Measurements from ENCODE around the gene ATG2B.
"Not testable (repeated sequence)": the region's sequence is repeated elsewhere in the genome, so short reads cannot be mapped to it uniquely, and the experiment has no call there.

ATG2B gene

GRCh38 chr14:96251656-96252155 is 111.4 kb downstream of the ATG2B start:
- no peak for DNase-seq

GRCh38 chr14:96250485-96250884 is 112.7 kb downstream of the ATG2B start:
- DNase-seq = no peak

GRCh38 chr14:96249029-96249428 is 114.1 kb downstream of the ATG2B start:
- no peak for DNase-seq

DNA sequence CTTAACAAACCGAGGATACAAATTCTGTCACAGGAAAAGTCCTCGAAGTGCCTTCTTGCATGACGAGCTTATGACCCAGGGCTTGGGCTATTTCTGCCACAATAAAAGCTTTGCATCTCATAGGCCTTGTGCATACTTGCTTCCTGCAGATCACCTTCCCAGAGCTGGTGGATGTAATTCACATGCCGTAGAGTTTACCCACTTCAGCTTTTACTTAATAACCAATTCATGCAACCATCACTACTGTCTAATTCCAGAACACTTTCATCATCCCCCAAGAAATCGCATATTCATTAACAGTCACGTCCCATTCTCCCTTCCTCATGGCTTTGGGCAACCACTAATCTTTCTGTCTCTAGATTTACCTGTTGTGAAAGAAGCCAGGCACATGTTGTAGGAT is 116.1 kb downstream of the ATG2B start:
- no peak for DNase-seq

DNA sequence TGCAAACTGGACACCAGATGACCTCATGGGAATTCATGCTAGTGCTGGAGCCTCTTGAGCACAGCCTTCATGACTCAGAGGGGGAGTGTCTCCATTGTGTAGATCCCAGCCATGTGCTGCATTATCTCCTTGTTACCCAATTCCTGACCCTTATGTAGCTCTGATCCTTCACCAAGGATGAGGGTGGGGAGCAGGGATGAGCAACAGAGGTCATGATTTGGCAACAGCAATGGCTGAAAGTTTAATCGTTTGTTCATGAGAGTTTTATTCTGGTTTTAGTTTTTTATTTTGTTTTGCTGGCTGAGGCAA is 116.6 kb downstream of the ATG2B start:
- DNase-seq = no peak

- no peak for DNase-seq
These were observed 117.2 kb downstream of the ATG2B start for GRCh38 chr14:96245710-96246538.

DNA sequence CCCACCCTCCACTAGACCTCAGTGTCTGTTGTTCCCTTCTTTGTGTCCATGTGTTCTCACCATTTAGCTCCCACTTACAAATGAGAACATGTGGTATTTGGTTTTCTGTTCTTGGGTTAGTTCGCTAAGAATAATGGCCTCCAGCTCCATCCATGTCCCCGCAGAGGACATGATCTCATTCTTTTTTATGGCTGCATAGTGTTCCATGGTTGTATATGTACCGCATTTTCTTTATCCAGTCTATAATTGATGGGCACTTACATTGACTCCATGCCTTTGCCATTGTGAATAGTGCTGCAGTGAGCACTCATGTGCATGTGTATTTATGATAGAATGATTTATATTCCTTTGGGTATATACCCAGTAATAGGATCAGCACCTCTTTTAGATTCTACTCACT is 118.1 kb downstream of the ATG2B start:
- not testable (repeated sequence) for DNase-seq

- DNase-seq = no peak
These were observed 119.4 kb downstream of the ATG2B start for GRCh38 chr14:96243785-96244184.

DNA sequence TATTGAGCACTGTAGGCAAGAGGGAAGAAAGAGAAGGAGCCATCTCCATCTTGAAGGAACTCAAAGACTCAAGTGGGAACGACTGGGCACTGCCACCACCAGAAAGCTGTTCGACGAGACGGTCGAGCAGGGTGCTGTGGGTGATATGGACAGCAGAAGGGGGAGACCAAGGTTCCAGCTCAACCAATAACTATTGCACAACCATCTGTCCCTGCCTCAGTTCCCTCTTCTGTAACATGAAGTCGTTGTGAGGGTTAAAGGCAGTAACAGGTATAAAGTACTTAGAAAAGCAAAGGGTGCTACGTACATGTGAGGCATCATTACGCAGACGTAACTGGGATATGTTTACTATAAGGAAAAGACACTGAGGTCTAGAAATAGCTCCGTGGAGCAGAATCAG is 121.0 kb downstream of the ATG2B start:
- no peak for DNase-seq

DNA sequence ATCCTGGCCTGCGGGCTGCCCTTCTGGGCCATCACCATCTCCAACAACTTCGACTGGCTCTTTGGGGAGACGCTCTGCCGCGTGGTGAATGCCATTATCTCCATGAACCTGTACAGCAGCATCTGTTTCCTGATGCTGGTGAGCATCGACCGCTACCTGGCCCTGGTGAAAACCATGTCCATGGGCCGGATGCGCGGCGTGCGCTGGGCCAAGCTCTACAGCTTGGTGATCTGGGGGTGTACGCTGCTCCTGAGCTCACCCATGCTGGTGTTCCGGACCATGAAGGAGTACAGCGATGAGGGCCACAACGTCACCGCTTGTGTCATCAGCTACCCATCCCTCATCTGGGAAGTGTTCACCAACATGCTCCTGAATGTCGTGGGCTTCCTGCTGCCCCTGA is 122.5 kb downstream of the ATG2B start:
- no peak for DNase-seq

- no peak for DNase-seq
These were observed 123.4 kb downstream of the ATG2B start for GRCh38 chr14:96239711-96240141.

GRCh38 chr14:96238676-96239265 is 124.4 kb downstream of the ATG2B start:
- DNase-seq = no peak

- DNase-seq = no peak
These were observed 125.5 kb downstream of the ATG2B start for GRCh38 chr14:96237641-96238040.

GRCh38 chr14:96235426-96235825 is 127.7 kb downstream of the ATG2B start:
- DNase-seq = no peak

GRCh38 chr14:96233661-96234060 is 129.5 kb downstream of the ATG2B start:
- no peak for DNase-seq

GRCh38 chr14:96232506-96232905 is 130.6 kb downstream of the ATG2B start:
- no peak for DNase-seq

- DNase-seq = no peak
These were observed 131.5 kb downstream of the ATG2B start for GRCh38 chr14:96231526-96232130.

- DNase-seq = no peak
These were observed 132.1 kb downstream of the ATG2B start for GRCh38 chr14:96231056-96231455.

DNA sequence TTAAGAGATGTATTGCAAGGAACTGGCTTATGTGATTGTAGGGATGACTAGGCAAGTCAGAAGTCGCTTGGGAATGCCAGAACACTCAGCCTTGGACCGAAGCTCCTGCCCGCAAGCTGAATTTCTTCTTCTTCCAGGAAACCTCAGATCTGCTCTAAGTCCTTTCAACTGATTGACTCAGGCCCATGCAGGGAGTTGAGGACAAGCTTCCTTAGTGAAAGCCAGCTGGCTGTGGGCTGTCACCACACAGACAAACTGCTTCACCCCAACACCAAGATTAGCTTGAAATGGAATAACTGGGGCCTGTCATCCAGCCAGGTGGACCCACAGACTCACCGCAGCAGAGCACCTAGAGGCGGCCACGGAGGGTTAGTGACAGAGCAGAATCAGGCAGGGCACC is 133.8 kb downstream of the ATG2B start:
- no peak for DNase-seq
